HepG2 (cell line): ENCODE results near the gene IRF2BPL. TPM values are rescaled to one million over a fixed set of nuclear protein-coding genes. Genes with fewer than 3 reads are reported as not detected.

ENCODE experiments used
- ATF7 ChIP-seq, 2 experiments: fragments of 450-650 bp in 1 of 2; sonication (generic) in 1 of 2; formaldehyde crosslinking in 1 of 2; IDR thresholded peaks; 2 replicates each; pipeline versions ENCODE4 v1.4.0 to v1.6.1; 2016 to 2020; ENCODE audit warnings: antibody characterized with exemption in 1 of 2, mild to moderate bottlenecking in 1 of 2, missing genetic modification reagents in 1 of 2
- ATM ChIP-seq: fragments of 450-650 bp; IDR thresholded peaks from 2 replicates; pipeline ENCODE4 v1.7.1; 2017; ENCODE audit warnings: mild to moderate bottlenecking, borderline replicate concordance
- CBX2 ChIP-seq, 2 experiments: fragments of 200-600 bp in 1 of 2; sonication (generic); formaldehyde crosslinking in 1 of 2; IDR thresholded peaks; 2 replicates each; pipeline versions ENCODE4 v1.7.0 to v1.8.1; 2018 to 2022; ENCODE audit warnings: low read depth in 2 of 2, low read length in 1 of 2, mild to moderate bottlenecking in 1 of 2, missing genetic modification reagents in 1 of 2
- DPF2 ChIP-seq: sonication (generic); formaldehyde crosslinking; IDR thresholded peaks from 2 replicates; pipeline ENCODE4 v1.4.0; 2020; ENCODE audit warnings: mild to moderate bottlenecking, low read depth, missing genetic modification reagents, borderline replicate concordance
- EEA1 ChIP-seq: sonication (generic); formaldehyde crosslinking; IDR thresholded peaks from 2 replicates; pipeline ENCODE4 v1.5.1; 2020; ENCODE audit warnings: mild to moderate bottlenecking, missing genetic modification reagents, borderline replicate concordance
- GFI1 ChIP-seq: sonication (generic); formaldehyde crosslinking; IDR thresholded peaks from 2 replicates; pipeline ENCODE4 v1.5.0; 2020; ENCODE audit warnings: missing genetic modification reagents, mild to moderate bottlenecking, borderline replicate concordance
- HDAC1 ChIP-seq: sonication (generic); formaldehyde crosslinking; IDR thresholded peaks from 2 replicates; pipeline ENCODE4 v1.5.1; 2020; ENCODE audit warnings: mild to moderate bottlenecking, missing genetic modification reagents
- HNF4G ChIP-seq, 2 experiments: sonication (generic) in 1 of 2; formaldehyde crosslinking in 1 of 2; IDR thresholded peaks; 2 replicates each; pipeline versions ENCODE4 v1.4.0 to v1.6.1; 2011 to 2020; ENCODE audit warnings: borderline replicate concordance in 2 of 2, low read depth in 2 of 2, mild to moderate bottlenecking in 2 of 2, low read length in 1 of 2, missing genetic modification reagents in 1 of 2, moderate library complexity in 1 of 2
- JUNB ChIP-seq: sonication (generic); formaldehyde crosslinking; IDR thresholded peaks from 2 replicates; pipeline ENCODE4 v1.8.0; 2022; ENCODE audit warnings: missing genetic modification reagents, mild to moderate bottlenecking, borderline replicate concordance
- MXD4 ChIP-seq: IDR thresholded peaks from 2 replicates; pipeline ENCODE4 v1.6.1; 2016; ENCODE audit warnings: mild to moderate bottlenecking, missing biosample characterization, missing genetic modification reagents
- MYC ChIP-seq: sonication (generic); formaldehyde crosslinking; IDR thresholded peaks from 2 replicates; pipeline ENCODE4 v1.9.0; 2021; ENCODE audit warnings: missing genetic modification reagents, borderline replicate concordance
- NRL ChIP-seq: sonication (generic); formaldehyde crosslinking; IDR thresholded peaks from 2 replicates; pipeline ENCODE4 v1.5.0; 2020; ENCODE audit warnings: missing genetic modification reagents, mild to moderate bottlenecking, moderate library complexity, borderline replicate concordance
- SIX1 ChIP-seq: sonication (generic); formaldehyde crosslinking; IDR thresholded peaks from 2 replicates; pipeline ENCODE4 v1.4.0; 2020; ENCODE audit warnings: missing genetic modification reagents, borderline replicate concordance
- ZBTB2 ChIP-seq: sonication (generic); formaldehyde crosslinking; IDR thresholded peaks from 2 replicates; pipeline ENCODE4 v1.8.0; 2022; ENCODE audit warnings: low read depth, missing genetic modification reagents
- ZNF256 ChIP-seq: sonication (generic); formaldehyde crosslinking; conservative IDR thresholded peaks from 2 replicates; pipeline ENCODE4 v1.4.0; 2020; ENCODE audit warnings: missing genetic modification reagents
- ZNF501 ChIP-seq: sonication (generic); formaldehyde crosslinking; IDR thresholded peaks from 2 replicates; pipeline ENCODE4 v1.5.1; 2020; ENCODE audit warnings: mild to moderate bottlenecking, moderate library complexity, missing genetic modification reagents
- ZNF563 ChIP-seq: sonication (generic); formaldehyde crosslinking; IDR thresholded peaks from 2 replicates; pipeline ENCODE4 v1.8.0; 2022; ENCODE audit warnings: mild to moderate bottlenecking, moderate library complexity, missing genetic modification reagents
- ZNF605 ChIP-seq: sonication (generic); formaldehyde crosslinking; IDR thresholded peaks from 2 replicates; pipeline ENCODE4 v1.8.0; 2022; ENCODE audit warnings: mild to moderate bottlenecking, missing genetic modification reagents
- ZSCAN21 ChIP-seq: sonication (generic); formaldehyde crosslinking; IDR thresholded peaks from 2 replicates; pipeline ENCODE4 v1.8.0; 2022; ENCODE audit warnings: mild to moderate bottlenecking, missing genetic modification reagents, moderate library complexity, borderline replicate concordance
- polyA plus RNA-seq, 8 experiments: library from polyadenylated mRNA; depleted of rRNA in 3 of 8; stranded (reverse) in 7 of 8; unstranded in 1 of 8; fragments of >200 nt; fragmentation: Illumina TruSeq in 4 of 8; extraction: Trizol in 4 of 8; gene quantifications; 2 replicates each; pipeline versions ENCODE4 v1.2.1 to v1.2.3, GENCODE V29; 2011 to 2016; ENCODE audit warnings: low read depth in 4 of 8, missing spikeins in 1 of 8, mixed read lengths in 1 of 8; ENCODE audit not compliant: insufficient read depth in 1 of 8
- total RNA-seq, 5 experiments: library from RNA; depleted of rRNA; stranded (reverse); fragments of >200 nt; fragmentation: Illumina TruSeq; extraction: Trizol; gene quantifications; 2 replicates each; pipeline ENCODE4 v1.2.3, GENCODE V29; 2016; ENCODE audit warnings: low read depth in 1 of 5
- TF ChIP-seq, protein P1 (sequence below), 2 experiments: sonication (generic) in 1 of 2; formaldehyde crosslinking in 1 of 2; IDR thresholded peaks; 2 replicates each; pipeline versions ENCODE4 v1.4.0 to v1.6.1; 2018 to 2020; ENCODE audit warnings: missing genetic modification reagents in 2 of 2, borderline replicate concordance in 1 of 2, low read depth in 1 of 2, mild to moderate bottlenecking in 1 of 2, missing biosample characterization in 1 of 2
- TF ChIP-seq, protein P2 (sequence below): IDR thresholded peaks from 2 replicates; pipeline ENCODE4 v1.6.1; 2012; ENCODE audit warnings: inconsistent platforms
- TF ChIP-seq, protein P3 (sequence below): sonication (generic); formaldehyde crosslinking; IDR thresholded peaks from 2 replicates; pipeline ENCODE4 v1.5.0; 2020; ENCODE audit warnings: missing genetic modification reagents

Gene IRF2BPL
- total and polyA plus RNA-seq, 2 of the 13 experiments (the other 11 are each of a cell fraction or from before 2014, with no cell fraction given), result 6.6 to 8.4 TPM

DNA sequence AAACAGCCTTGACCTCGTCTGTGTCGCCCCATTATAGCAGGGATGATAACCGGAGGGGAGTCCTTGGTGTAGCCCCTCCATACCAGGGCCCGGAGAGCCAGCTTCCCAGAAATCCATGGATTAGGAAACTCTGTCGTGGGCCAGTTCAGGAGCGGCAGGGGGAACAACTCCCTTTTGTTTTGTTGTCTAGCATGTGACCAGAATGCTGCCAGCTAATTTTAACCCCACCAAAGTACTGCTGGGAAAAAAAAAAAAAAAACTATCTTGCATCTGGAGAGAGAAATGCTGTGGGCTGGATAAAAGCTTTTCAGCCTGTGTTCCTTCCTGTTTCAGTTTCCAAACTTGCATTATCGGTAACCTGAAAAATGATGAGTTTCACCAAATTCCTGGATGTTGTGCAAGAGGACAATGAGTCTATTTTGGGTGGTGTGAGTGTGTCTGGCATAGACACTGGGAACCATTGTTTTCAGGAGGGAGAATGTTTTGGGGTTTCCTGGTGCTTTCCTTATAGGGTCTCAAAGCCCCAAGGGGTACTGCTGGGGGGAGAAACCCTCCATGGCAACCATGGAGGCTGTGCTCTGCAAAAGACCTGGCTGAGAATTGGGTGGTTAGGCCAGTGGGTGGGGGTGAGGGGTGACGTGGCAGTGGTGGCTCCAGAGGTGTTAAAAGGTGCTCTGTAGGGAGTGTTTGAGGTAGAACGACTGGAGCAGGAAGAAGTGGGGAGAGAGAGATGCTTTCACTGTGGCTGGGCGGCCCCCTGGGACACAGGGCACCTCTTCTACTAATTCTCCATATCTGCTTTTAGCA, 14.9 kb upstream of the IRF2BPL start (continued):
- TF ChIP-seq EEA1 (CRISPR knock-in tag) (no peak), ATF7 (IDR thresholded peaks at IDR 0.05) (no peak), ATF7 (CRISPR knock-in tag; IDR thresholded peaks at IDR 0.05) (no peak), ZNF501 (CRISPR knock-in tag) (0 out of 2 replicates have a peak, but pooled peaks have one; percentile 35), HDAC1 (CRISPR knock-in tag) (0 out of 2 replicates have a peak, but pooled peaks have one; percentile 17), MXD4 (CRISPR knock-in tag) (no peak), MYC (CRISPR knock-in tag) (no peak), JUNB (CRISPR knock-in tag) (no peak), SIX1 (CRISPR knock-in tag) (no peak), ZNF605 (CRISPR knock-in tag) (no peak), GFI1 (CRISPR knock-in tag) (no peak), ZNF563 (CRISPR knock-in tag) (no peak), HNF4G (IDR thresholded peaks at IDR 0.05; ENCODE audit: borderline replicate concordance, low read depth, low read length) (peak; percentile 18; the same call in 1 of the 2 replicates), HNF4G (CRISPR knock-in tag; IDR thresholded peaks at IDR 0.05; ENCODE audit: borderline replicate concordance, low read depth) (no peak), CBX2 (IDR thresholded peaks at IDR 0.05; ENCODE audit: low read depth, low read length) (no peak), CBX2 (CRISPR knock-in tag; IDR thresholded peaks at IDR 0.05; ENCODE audit: low read depth) (no peak), ZNF256 (no peak), NRL (CRISPR knock-in tag) (no peak), ZBTB2 (CRISPR knock-in tag) (no peak), ZSCAN21 (CRISPR knock-in tag) (no peak), DPF2 (CRISPR knock-in tag) (no peak; the same call in 1 of the 2 replicates), ATM (no peak)
- TF ChIP-seq, protein P1, sequence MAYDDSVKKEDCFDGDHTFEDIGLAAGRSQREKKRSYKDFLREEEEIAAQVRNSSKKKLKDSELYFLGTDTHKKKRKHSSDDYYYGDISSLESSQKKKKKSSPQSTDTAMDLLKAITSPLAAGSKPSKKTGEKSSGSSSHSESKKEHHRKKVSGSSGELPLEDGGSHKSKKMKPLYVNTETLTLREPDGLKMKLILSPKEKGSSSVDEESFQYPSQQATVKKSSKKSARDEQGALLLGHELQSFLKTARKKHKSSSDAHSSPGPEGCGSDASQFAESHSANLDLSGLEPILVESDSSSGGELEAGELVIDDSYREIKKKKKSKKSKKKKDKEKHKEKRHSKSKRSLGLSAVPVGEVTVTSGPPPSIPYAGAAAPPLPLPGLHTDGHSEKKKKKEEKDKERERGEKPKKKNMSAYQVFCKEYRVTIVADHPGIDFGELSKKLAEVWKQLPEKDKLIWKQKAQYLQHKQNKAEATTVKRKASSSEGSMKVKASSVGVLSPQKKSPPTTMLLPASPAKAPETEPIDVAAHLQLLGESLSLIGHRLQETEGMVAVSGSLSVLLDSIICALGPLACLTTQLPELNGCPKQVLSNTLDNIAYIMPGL (CRISPR knock-in tag; IDR thresholded peaks at IDR 0.05; ENCODE audit: borderline replicate concordance in 1 of 2, low read depth in 1 of 2), result no peak
- TF ChIP-seq, protein P2, sequence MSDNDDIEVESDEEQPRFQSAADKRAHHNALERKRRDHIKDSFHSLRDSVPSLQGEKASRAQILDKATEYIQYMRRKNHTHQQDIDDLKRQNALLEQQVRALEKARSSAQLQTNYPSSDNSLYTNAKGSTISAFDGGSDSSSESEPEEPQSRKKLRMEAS, result no peak
- TF ChIP-seq, protein P3, sequence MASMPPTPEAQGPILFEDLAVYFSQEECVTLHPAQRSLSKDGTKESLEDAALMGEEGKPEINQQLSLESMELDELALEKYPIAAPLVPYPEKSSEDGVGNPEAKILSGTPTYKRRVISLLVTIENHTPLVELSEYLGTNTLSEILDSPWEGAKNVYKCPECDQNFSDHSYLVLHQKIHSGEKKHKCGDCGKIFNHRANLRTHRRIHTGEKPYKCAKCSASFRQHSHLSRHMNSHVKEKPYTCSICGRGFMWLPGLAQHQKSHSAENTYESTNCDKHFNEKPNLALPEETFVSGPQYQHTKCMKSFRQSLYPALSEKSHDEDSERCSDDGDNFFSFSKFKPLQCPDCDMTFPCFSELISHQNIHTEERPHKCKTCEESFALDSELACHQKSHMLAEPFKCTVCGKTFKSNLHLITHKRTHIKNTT (CRISPR knock-in tag), result no peak
